ENCODE results near the gene SMAD1.

The SMAD1 gene

GRCh38 chr4:145481164-145481941 lies at the start of gene SMAD1:
Gene SMAD1, plus strand, starts transcription at chr4:145481853. Its CDS starts 32,761 bp downstream, at chr4:145514614.
- Mint-ChIP-seq H3K9me3 (peaks cover 5% of the 10 kb centered on the region), H3K36me3 (ENCODE audit: low read depth) (peaks cover 5% of the 10 kb centered on the region), H3K27ac (peak within 1 kb of the TSS; percentile 63), H3K4me1 (peaks cover 12% of the 10 kb centered on the region), H3K27me3 (peaks cover 46% of the 10 kb centered on the region), H3K4me3 (peak within 1 kb of the TSS; percentile 77)
- ATAC-seq (peak; percentile 56), DNase-seq (peak; percentile 52)

- Mint-ChIP-seq H3K4me3 (no peak overlapping the region), H3K9me3 (peaks cover 13% of the 10 kb centered on the region), H3K4me1 (no peaks in the 10 kb centered on the region), H3K27ac (no peak overlapping the region), H3K36me3 (ENCODE audit: low read depth) (no peaks in the 10 kb centered on the region), H3K27me3 (peaks cover 16% of the 10 kb centered on the region)
- DNase-seq = no peak
- no peak for ATAC-seq
Measured at GRCh38 chr4:145433684-145434083, 48.0 kb upstream of the SMAD1 start.

- Mint-ChIP-seq H3K9me3 (peaks cover 13% of the 10 kb centered on the region), H3K27ac (no peak overlapping the region), H3K36me3 (ENCODE audit: low read depth) (no peaks in the 10 kb centered on the region), H3K4me1 (no peaks in the 10 kb centered on the region), H3K27me3 (peaks cover 13% of the 10 kb centered on the region), H3K4me3 (no peak overlapping the region)
- ATAC-seq (no peak), DNase-seq (no peak)
Measured at GRCh38 chr4:145435646-145436045, 46.0 kb upstream of the SMAD1 start.

GRCh38 chr4:145436114-145436513 lies 45.5 kb upstream of the SMAD1 start:
- peaks cover 13% of the 10 kb centered on the region for H3K27me3 Mint-ChIP-seq
- H3K9me3 Mint-ChIP-seq = peaks cover 13% of the 10 kb centered on the region
- no peak for DNase-seq
- ATAC-seq = no peak
- no peaks in the 10 kb centered on the region for H3K4me1 Mint-ChIP-seq
- H3K36me3 Mint-ChIP-seq (ENCODE audit: low read depth) = no peaks in the 10 kb centered on the region
- no peak overlapping the region for H3K4me3 Mint-ChIP-seq
- no peak overlapping the region for H3K27ac Mint-ChIP-seq

- DNase-seq (no peak), ATAC-seq (no peak)
- Mint-ChIP-seq H3K27ac (no peak overlapping the region), H3K27me3 (peaks cover 16% of the 10 kb centered on the region), H3K9me3 (peaks cover 13% of the 10 kb centered on the region), H3K4me1 (no peaks in the 10 kb centered on the region), H3K36me3 (ENCODE audit: low read depth) (no peaks in the 10 kb centered on the region), H3K4me3 (no peak overlapping the region)
Measured at GRCh38 chr4:145436796-145437195, 44.9 kb upstream of the SMAD1 start.

GRCh38 chr4:145437466-145437865 lies 44.2 kb upstream of the SMAD1 start:
- Mint-ChIP-seq H3K36me3 (ENCODE audit: low read depth) (no peaks in the 10 kb centered on the region), H3K27ac (no peak overlapping the region), H3K27me3 (peaks cover 16% of the 10 kb centered on the region), H3K4me3 (no peak overlapping the region), H3K4me1 (no peaks in the 10 kb centered on the region), H3K9me3 (peaks cover 13% of the 10 kb centered on the region)
- DNase-seq (no peak), ATAC-seq (no peak)

GRCh38 chr4:145438298-145438697 lies 43.4 kb upstream of the SMAD1 start:
- ATAC-seq = no peak
- Mint-ChIP-seq H3K27me3 (peaks cover 16% of the 10 kb centered on the region), H3K27ac (no peak overlapping the region), H3K9me3 (peaks cover 13% of the 10 kb centered on the region), H3K4me1 (no peaks in the 10 kb centered on the region), H3K36me3 (ENCODE audit: low read depth) (no peaks in the 10 kb centered on the region), H3K4me3 (no peak overlapping the region)
- no peak for DNase-seq

GRCh38 chr4:145440292-145441007 lies 41.2 kb upstream of the SMAD1 start:
- no peak for ATAC-seq
- DNase-seq = no peak
- Mint-ChIP-seq H3K27ac (no peak overlapping the region), H3K36me3 (ENCODE audit: low read depth) (no peaks in the 10 kb centered on the region), H3K4me1 (no peaks in the 10 kb centered on the region), H3K4me3 (no peak overlapping the region), H3K9me3 (no peaks in the 10 kb centered on the region), H3K27me3 (peaks cover 15% of the 10 kb centered on the region)

- Mint-ChIP-seq H3K4me1 (no peaks in the 10 kb centered on the region), H3K27ac (no peak overlapping the region), H3K9me3 (peaks cover 6% of the 10 kb centered on the region), H3K27me3 (peaks cover 15% of the 10 kb centered on the region), H3K36me3 (ENCODE audit: low read depth) (no peaks in the 10 kb centered on the region), H3K4me3 (no peak overlapping the region)
- ATAC-seq (no peak), DNase-seq (no peak)
Measured at GRCh38 chr4:145446184-145446583, 35.5 kb upstream of the SMAD1 start.

GRCh38 chr4:145451895-145452294 lies 29.8 kb upstream of the SMAD1 start:
- Mint-ChIP-seq H3K27ac (no peak overlapping the region), H3K4me1 (no peaks in the 10 kb centered on the region), H3K27me3 (peaks cover 8% of the 10 kb centered on the region), H3K36me3 (ENCODE audit: low read depth) (no peaks in the 10 kb centered on the region), H3K4me3 (no peak overlapping the region), H3K9me3 (peaks cover under 1% of the 10 kb centered on the region)
- ATAC-seq (no peak), DNase-seq (no peak)

- Mint-ChIP-seq H3K9me3 (no peaks in the 10 kb centered on the region), H3K27ac (no peak overlapping the region), H3K4me3 (no peak overlapping the region), H3K27me3 (peaks cover 8% of the 10 kb centered on the region), H3K36me3 (ENCODE audit: low read depth) (no peaks in the 10 kb centered on the region), H3K4me1 (no peaks in the 10 kb centered on the region)
- ATAC-seq (no peak), DNase-seq (no peak)
Measured at GRCh38 chr4:145452447-145453162, 29.0 kb upstream of the SMAD1 start.

- no peaks in the 10 kb centered on the region for H3K9me3 Mint-ChIP-seq
- no peak overlapping the region for H3K4me3 Mint-ChIP-seq
- no peak for ATAC-seq
- no peaks in the 10 kb centered on the region for H3K36me3 Mint-ChIP-seq (ENCODE audit: low read depth)
- H3K27me3 Mint-ChIP-seq = peaks cover 8% of the 10 kb centered on the region
- no peaks in the 10 kb centered on the region for H3K4me1 Mint-ChIP-seq
- no peak overlapping the region for H3K27ac Mint-ChIP-seq
- no peak for DNase-seq
Measured at GRCh38 chr4:145453163-145453520, 28.5 kb upstream of the SMAD1 start.

GRCh38 chr4:145473203-145473602 lies 8.4 kb upstream of the SMAD1 start:
- Mint-ChIP-seq H3K9me3 (peaks cover 10% of the 10 kb centered on the region), H3K27me3 (peaks cover 15% of the 10 kb centered on the region), H3K4me1 (no peaks in the 10 kb centered on the region), H3K27ac (no peak overlapping the region), H3K36me3 (ENCODE audit: low read depth) (peaks cover 6% of the 10 kb centered on the region), H3K4me3 (no peak overlapping the region)
- ATAC-seq (no peak), DNase-seq (no peak)

GRCh38 chr4:145480257-145480656 lies 1.4 kb upstream of the SMAD1 start:
- Mint-ChIP-seq H3K36me3 (ENCODE audit: low read depth) (peaks cover 5% of the 10 kb centered on the region), H3K4me1 (peaks cover 12% of the 10 kb centered on the region), H3K27me3 (peaks cover 38% of the 10 kb centered on the region), H3K9me3 (peaks cover 5% of the 10 kb centered on the region), H3K4me3 (no peak overlapping the region), H3K27ac (no peak overlapping the region)
- DNase-seq (no peak), ATAC-seq (no peak)

- peak overlapping the region; percentile 77 for H3K4me3 Mint-ChIP-seq
- peaks cover 5% of the 10 kb centered on the region for H3K9me3 Mint-ChIP-seq
- H3K4me1 Mint-ChIP-seq = peaks cover 14% of the 10 kb centered on the region
- H3K27me3 Mint-ChIP-seq = peaks cover 48% of the 10 kb centered on the region
- DNase-seq (no peak), ATAC-seq (no peak)
- H3K36me3 Mint-ChIP-seq (ENCODE audit: low read depth) = peaks cover 5% of the 10 kb centered on the region
- no peak overlapping the region for H3K27ac Mint-ChIP-seq
Measured at GRCh38 chr4:145481942-145482208, 222 bp downstream of the SMAD1 start.
